GM23338 (cell line): Measurements from ENCODE around the gene ZNF493.

Source experiments
- CREB1 ChIP-seq: fragments of 250-450 bp; sonication (Bioruptor Pico); IDR thresholded peaks from 2 replicates; pipeline ENCODE4 v1.5.0; 2020; ENCODE audit warnings: low read depth, mild to moderate bottlenecking, moderate library complexity
- EZH2 ChIP-seq: fragments of 200-600 bp; sonication (generic); IDR thresholded peaks from one replicate; pipeline ENCODE4 v1.8.0; 2017; ENCODE audit warnings: antibody characterized with exemption, mild to moderate bottlenecking, low read depth; ENCODE audit not compliant: unreplicated experiment
- EZH2phosphoT487 ChIP-seq: fragments of 200-600 bp; sonication (generic); IDR thresholded peaks from one replicate; pipeline ENCODE4 v1.8.1; 2018; ENCODE audit warnings: antibody characterized with exemption; ENCODE audit not compliant: unreplicated experiment
- JUNB ChIP-seq: IDR thresholded peaks from one replicate; pipeline ENCODE4 v1.6.1; 2016; ENCODE audit warnings: antibody characterized with exemption; ENCODE audit not compliant: unreplicated experiment
- NANOG ChIP-seq: IDR thresholded peaks from 2 replicates; pipeline ENCODE4 v1.6.1; 2016; ENCODE audit warnings: antibody characterized with exemption, borderline replicate concordance
- POLR2AphosphoS5 ChIP-seq: IDR thresholded peaks from 2 replicates; pipeline ENCODE4 v1.6.1; 2016; ENCODE audit warnings: antibody characterized with exemption, low read depth
- STAT1 ChIP-seq: IDR thresholded peaks from one replicate; pipeline ENCODE4 v1.6.1; 2016; ENCODE audit warnings: antibody characterized with exemption; ENCODE audit not compliant: unreplicated experiment
- ZNF114 ChIP-seq: fragments of 250-450 bp; sonication (Bioruptor Pico); IDR thresholded peaks from 2 replicates; pipeline ENCODE4 v1.5.0; 2020; ENCODE audit warnings: mild to moderate bottlenecking, moderate library complexity
- ZNF331 ChIP-seq: fragments of 250-450 bp; sonication (Bioruptor Pico); IDR thresholded peaks from 2 replicates; pipeline ENCODE4 v1.5.0; 2020; ENCODE audit warnings: low read depth, mild to moderate bottlenecking, moderate library complexity
- TF ChIP-seq, protein P1 (sequence below), 2 experiments: fragments of 200-600 bp in 1 of 2; sonication (generic) in 1 of 2; conservative IDR thresholded peaks; 2 replicates each; pipeline versions ENCODE4 v1.5.1 to v1.6.1; 2016 to 2017; ENCODE audit warnings: antibody characterized with exemption in 2 of 2, low read depth in 2 of 2, mild to moderate bottlenecking in 2 of 2, moderate library complexity in 1 of 2
- TF ChIP-seq, protein P2 (sequence below): IDR thresholded peaks from one replicate; pipeline ENCODE4 v1.6.1; 2018; ENCODE audit warnings: antibody characterized with exemption; ENCODE audit not compliant: unreplicated experiment
- TF ChIP-seq, protein P3 (sequence below): fragments of 250-450 bp; sonication (Bioruptor Pico); IDR thresholded peaks from 2 replicates; pipeline ENCODE4 v1.5.0; 2020; ENCODE audit warnings: mild to moderate bottlenecking, moderate library complexity
- TF ChIP-seq, protein P4 (sequence below): IDR thresholded peaks from 2 replicates; pipeline ENCODE4 v1.6.1; 2016; ENCODE audit warnings: antibody characterized with exemption

GRCh38 chr19:21430675-21431074 lies 33.7 kb downstream of the ZNF493 start:
- TF ChIP-seq POLR2AphosphoS5 (no peak), EZH2 (no peak), CREB1 (CRISPR knock-in tag) (no peak), EZH2phosphoT487 (no peak), NANOG (no peak), ZNF331 (CRISPR knock-in tag) (no peak), JUNB (no peak), STAT1 (no peak), ZNF114 (no peak)
- TF ChIP-seq, protein P1, sequence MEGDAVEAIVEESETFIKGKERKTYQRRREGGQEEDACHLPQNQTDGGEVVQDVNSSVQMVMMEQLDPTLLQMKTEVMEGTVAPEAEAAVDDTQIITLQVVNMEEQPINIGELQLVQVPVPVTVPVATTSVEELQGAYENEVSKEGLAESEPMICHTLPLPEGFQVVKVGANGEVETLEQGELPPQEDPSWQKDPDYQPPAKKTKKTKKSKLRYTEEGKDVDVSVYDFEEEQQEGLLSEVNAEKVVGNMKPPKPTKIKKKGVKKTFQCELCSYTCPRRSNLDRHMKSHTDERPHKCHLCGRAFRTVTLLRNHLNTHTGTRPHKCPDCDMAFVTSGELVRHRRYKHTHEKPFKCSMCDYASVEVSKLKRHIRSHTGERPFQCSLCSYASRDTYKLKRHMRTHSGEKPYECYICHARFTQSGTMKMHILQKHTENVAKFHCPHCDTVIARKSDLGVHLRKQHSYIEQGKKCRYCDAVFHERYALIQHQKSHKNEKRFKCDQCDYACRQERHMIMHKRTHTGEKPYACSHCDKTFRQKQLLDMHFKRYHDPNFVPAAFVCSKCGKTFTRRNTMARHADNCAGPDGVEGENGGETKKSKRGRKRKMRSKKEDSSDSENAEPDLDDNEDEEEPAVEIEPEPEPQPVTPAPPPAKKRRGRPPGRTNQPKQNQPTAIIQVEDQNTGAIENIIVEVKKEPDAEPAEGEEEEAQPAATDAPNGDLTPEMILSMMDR (conservative IDR thresholded peaks at IDR 0.05; ENCODE audit: low read depth in 2 of 2) = no peak
- TF ChIP-seq, protein P2, sequence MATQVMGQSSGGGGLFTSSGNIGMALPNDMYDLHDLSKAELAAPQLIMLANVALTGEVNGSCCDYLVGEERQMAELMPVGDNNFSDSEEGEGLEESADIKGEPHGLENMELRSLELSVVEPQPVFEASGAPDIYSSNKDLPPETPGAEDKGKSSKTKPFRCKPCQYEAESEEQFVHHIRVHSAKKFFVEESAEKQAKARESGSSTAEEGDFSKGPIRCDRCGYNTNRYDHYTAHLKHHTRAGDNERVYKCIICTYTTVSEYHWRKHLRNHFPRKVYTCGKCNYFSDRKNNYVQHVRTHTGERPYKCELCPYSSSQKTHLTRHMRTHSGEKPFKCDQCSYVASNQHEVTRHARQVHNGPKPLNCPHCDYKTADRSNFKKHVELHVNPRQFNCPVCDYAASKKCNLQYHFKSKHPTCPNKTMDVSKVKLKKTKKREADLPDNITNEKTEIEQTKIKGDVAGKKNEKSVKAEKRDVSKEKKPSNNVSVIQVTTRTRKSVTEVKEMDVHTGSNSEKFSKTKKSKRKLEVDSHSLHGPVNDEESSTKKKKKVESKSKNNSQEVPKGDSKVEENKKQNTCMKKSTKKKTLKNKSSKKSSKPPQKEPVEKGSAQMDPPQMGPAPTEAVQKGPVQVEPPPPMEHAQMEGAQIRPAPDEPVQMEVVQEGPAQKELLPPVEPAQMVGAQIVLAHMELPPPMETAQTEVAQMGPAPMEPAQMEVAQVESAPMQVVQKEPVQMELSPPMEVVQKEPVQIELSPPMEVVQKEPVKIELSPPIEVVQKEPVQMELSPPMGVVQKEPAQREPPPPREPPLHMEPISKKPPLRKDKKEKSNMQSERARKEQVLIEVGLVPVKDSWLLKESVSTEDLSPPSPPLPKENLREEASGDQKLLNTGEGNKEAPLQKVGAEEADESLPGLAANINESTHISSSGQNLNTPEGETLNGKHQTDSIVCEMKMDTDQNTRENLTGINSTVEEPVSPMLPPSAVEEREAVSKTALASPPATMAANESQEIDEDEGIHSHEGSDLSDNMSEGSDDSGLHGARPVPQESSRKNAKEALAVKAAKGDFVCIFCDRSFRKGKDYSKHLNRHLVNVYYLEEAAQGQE = no peak
- TF ChIP-seq, protein P3, sequence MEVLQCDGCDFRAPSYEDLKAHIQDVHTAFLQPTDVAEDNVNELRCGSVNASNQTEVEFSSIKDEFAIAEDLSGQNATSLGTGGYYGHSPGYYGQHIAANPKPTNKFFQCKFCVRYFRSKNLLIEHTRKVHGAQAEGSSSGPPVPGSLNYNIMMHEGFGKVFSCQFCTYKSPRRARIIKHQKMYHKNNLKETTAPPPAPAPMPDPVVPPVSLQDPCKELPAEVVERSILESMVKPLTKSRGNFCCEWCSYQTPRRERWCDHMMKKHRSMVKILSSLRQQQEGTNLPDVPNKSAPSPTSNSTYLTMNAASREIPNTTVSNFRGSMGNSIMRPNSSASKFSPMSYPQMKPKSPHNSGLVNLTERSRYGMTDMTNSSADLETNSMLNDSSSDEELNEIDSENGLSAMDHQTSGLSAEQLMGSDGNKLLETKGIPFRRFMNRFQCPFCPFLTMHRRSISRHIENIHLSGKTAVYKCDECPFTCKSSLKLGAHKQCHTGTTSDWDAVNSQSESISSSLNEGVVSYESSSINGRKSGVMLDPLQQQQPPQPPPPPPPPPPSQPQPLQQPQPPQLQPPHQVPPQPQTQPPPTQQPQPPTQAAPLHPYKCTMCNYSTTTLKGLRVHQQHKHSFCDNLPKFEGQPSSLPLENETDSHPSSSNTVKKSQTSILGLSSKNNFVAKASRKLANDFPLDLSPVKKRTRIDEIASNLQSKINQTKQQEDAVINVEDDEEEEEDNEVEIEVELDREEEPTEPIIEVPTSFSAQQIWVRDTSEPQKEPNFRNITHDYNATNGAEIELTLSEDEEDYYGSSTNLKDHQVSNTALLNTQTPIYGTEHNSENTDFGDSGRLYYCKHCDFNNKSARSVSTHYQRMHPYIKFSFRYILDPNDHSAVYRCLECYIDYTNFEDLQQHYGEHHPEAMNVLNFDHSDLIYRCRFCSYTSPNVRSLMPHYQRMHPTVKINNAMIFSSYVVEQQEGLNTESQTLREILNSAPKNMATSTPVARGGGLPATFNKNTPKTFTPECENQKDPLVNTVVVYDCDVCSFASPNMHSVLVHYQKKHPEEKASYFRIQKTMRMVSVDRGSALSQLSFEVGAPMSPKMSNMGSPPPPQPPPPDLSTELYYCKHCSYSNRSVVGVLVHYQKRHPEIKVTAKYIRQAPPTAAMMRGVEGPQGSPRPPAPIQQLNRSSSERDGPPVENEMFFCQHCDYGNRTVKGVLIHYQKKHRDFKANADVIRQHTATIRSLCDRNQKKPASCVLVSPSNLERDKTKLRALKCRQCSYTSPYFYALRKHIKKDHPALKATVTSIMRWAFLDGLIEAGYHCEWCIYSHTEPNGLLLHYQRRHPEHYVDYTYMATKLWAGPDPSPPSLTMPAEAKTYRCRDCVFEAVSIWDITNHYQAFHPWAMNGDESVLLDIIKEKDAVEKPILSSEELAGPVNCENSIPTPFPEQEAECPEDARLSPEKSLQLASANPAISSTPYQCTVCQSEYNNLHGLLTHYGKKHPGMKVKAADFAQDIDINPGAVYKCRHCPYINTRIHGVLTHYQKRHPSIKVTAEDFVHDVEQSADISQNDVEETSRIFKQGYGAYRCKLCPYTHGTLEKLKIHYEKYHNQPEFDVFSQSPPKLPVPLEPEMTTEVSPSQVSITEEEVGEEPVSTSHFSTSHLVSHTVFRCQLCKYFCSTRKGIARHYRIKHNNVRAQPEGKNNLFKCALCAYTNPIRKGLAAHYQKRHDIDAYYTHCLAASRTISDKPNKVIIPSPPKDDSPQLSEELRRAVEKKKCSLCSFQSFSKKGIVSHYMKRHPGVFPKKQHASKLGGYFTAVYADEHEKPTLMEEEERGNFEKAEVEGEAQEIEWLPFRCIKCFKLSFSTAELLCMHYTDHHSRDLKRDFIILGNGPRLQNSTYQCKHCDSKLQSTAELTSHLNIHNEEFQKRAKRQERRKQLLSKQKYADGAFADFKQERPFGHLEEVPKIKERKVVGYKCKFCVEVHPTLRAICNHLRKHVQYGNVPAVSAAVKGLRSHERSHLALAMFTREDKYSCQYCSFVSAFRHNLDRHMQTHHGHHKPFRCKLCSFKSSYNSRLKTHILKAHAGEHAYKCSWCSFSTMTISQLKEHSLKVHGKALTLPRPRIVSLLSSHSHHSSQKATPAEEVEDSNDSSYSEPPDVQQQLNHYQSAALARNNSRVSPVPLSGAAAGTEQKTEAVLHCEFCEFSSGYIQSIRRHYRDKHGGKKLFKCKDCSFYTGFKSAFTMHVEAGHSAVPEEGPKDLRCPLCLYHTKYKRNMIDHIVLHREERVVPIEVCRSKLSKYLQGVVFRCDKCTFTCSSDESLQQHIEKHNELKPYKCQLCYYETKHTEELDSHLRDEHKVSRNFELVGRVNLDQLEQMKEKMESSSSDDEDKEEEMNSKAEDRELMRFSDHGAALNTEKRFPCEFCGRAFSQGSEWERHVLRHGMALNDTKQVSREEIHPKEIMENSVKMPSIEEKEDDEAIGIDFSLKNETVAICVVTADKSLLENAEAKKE = no peak
- TF ChIP-seq, protein P4, sequence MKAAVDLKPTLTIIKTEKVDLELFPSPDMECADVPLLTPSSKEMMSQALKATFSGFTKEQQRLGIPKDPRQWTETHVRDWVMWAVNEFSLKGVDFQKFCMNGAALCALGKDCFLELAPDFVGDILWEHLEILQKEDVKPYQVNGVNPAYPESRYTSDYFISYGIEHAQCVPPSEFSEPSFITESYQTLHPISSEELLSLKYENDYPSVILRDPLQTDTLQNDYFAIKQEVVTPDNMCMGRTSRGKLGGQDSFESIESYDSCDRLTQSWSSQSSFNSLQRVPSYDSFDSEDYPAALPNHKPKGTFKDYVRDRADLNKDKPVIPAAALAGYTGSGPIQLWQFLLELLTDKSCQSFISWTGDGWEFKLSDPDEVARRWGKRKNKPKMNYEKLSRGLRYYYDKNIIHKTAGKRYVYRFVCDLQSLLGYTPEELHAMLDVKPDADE = no peak
